ENCODE results near the gene HIPK2.

DNA sequence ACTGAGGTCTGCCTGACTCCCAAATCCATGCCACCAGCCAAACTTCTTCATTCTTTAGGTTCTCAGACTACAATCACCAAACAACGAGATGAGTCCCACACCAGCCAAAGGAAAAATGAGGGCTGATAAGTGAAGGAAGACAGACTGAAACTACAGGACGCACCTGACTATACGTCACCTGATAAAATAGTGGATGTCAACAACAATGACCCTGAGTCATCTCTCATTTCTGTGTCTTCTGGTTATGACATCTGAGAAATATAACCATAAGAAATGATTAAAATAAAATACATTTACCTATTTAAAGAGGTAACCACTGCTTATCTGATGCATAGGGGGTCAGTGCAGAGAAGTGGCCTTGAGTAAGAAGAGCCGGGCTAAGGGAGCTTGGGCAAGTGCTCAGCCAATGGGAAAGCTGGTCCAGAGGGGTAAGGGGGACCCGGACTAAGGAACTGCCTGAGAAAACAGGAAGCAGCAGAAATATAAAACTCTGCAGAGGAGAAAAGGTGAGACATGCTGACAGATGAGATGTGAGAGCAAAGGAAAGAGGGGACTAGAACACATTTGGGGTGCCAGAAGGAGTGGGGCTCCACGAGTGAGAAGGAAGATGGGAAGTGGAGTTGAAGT is 51.8 kb downstream of the HIPK2 start:
- TF ChIP-seq, protein P1, sequence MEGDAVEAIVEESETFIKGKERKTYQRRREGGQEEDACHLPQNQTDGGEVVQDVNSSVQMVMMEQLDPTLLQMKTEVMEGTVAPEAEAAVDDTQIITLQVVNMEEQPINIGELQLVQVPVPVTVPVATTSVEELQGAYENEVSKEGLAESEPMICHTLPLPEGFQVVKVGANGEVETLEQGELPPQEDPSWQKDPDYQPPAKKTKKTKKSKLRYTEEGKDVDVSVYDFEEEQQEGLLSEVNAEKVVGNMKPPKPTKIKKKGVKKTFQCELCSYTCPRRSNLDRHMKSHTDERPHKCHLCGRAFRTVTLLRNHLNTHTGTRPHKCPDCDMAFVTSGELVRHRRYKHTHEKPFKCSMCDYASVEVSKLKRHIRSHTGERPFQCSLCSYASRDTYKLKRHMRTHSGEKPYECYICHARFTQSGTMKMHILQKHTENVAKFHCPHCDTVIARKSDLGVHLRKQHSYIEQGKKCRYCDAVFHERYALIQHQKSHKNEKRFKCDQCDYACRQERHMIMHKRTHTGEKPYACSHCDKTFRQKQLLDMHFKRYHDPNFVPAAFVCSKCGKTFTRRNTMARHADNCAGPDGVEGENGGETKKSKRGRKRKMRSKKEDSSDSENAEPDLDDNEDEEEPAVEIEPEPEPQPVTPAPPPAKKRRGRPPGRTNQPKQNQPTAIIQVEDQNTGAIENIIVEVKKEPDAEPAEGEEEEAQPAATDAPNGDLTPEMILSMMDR (IDR thresholded peaks at IDR 0.05) = no peak
- TF ChIP-seq POLR2A (IDR thresholded peaks at IDR 0.05) = no peak
- no peak for TF ChIP-seq POLR2AphosphoS5 (IDR thresholded peaks at IDR 0.05)
